H1 (cell line): ENCODE measurements around the gene MORC2. TPM values are rescaled to one million over a fixed set of nuclear protein-coding genes. Genes with fewer than 3 reads are reported as not detected.

Source experiments
- CTCF ChIA-PET: fragments of 300-600 bp; sonication (Branson Sonifier 250); formaldehyde crosslinking; loops from one replicate; lab custom pipeline; 2021; ENCODE audit not compliant: partially characterized antibody; lab: Charles Lee
- POLR2A ChIA-PET: fragments of 300-600 bp; sonication (Branson Sonifier 250); formaldehyde crosslinking; loops from one replicate; lab custom pipeline; 2021; ENCODE audit warnings: inconsistent platforms; ENCODE audit not compliant: partially characterized antibody; lab: Charles Lee
- DNase-seq, 2 experiments: peaks; one replicate each; pipeline versions ENCODE4 v3.0.0 to v3.0.0-alpha.2; 2010 to 2022; ENCODE audit warnings: low spot score in 2 of 2, low read depth in 1 of 2, mixed read lengths in 1 of 2
- FAIRE-seq: peaks from 2 replicates; lab custom pipeline; 2011; peaks lifted over from hg19 to GRCh38; lab: Jason Lieb, UNC
- H2AFZ ChIP-seq: 2 replicates; pipeline ENCODE4 v1.8.1; 2012; ENCODE audit warnings: low read length, inconsistent platforms
- H2AK5ac ChIP-seq: 2 replicates; pipeline ENCODE4 v1.6.1; 2013; ENCODE audit warnings: low read depth, low read length
- H2BK120ac ChIP-seq: replicated peaks from 2 replicates; pipeline ENCODE3; 2013; ENCODE audit warnings: low read depth, low read length, inconsistent platforms
- H2BK12ac ChIP-seq: 2 replicates; pipeline ENCODE4 v1.6.1; 2013; ENCODE audit warnings: low read depth, low read length
- H2BK15ac ChIP-seq: 2 replicates; pipeline ENCODE4 v1.6.1; 2013; ENCODE audit warnings: low read length
- H2BK20ac ChIP-seq: 2 replicates; pipeline ENCODE4 v1.6.1; 2013; ENCODE audit warnings: low read length
- H2BK5ac ChIP-seq: 2 replicates; pipeline ENCODE4 v1.6.1; 2013; ENCODE audit warnings: low read depth, low read length
- H3K14ac ChIP-seq: 2 replicates; pipeline ENCODE4 v1.6.1; 2013; ENCODE audit warnings: inconsistent platforms; ENCODE audit not compliant: insufficient read length
- H3K18ac ChIP-seq: 2 replicates; pipeline ENCODE4 v1.6.1; 2013; ENCODE audit warnings: low read length; ENCODE audit errors: extremely low read depth
- H3K23ac ChIP-seq: 2 replicates; pipeline ENCODE4 v1.6.1; 2013; ENCODE audit warnings: inconsistent platforms; ENCODE audit not compliant: insufficient read length
- H3K23me2 ChIP-seq: 2 replicates; pipeline ENCODE4 v1.6.1; 2013; ENCODE audit warnings: low read depth, low read length
- H3K27ac ChIP-seq: 2 replicates; pipeline ENCODE4 v1.6.1; 2011; ENCODE audit warnings: low read depth, low read length, inconsistent platforms
- H3K27me3 ChIP-seq, 4 experiments: replicated peaks in 1 of 4; 1 replicate in 1 of 4; 2 replicates in 3 of 4; pipeline versions ENCODE4 v1.6.1 to v1.8.1; 2011 to 2013; ENCODE audit warnings: low read length in 3 of 4, mild to moderate bottlenecking in 3 of 4, inconsistent platforms in 2 of 4, mixed read lengths in 2 of 4, moderate library complexity in 1 of 4; ENCODE audit not compliant: control insufficient read depth in 3 of 4, insufficient read depth in 3 of 4; ENCODE audit errors: extremely low read depth in 1 of 4
- H3K36me3 ChIP-seq, 4 experiments: 2 replicates each; pipeline versions ENCODE4 v1.6.1 to v1.8.1; 2011 to 2013; ENCODE audit warnings: mild to moderate bottlenecking in 4 of 4, low read length in 3 of 4, moderate library complexity in 2 of 4, control low read depth in 1 of 4, inconsistent platforms in 1 of 4; ENCODE audit not compliant: insufficient read depth in 4 of 4, control insufficient read depth in 2 of 4
- H3K4ac ChIP-seq: replicated peaks from 2 replicates; pipeline ENCODE3; 2013; ENCODE audit warnings: low read length, low read depth, mixed read lengths, inconsistent platforms; ENCODE audit not compliant: insufficient read length
- H3K4me1 ChIP-seq, 4 experiments: replicated peaks in 1 of 4; 1 replicate in 1 of 4; 2 replicates in 3 of 4; pipeline versions ENCODE4 v1.6.1 to v1.8.1; 2011 to 2013; ENCODE audit warnings: low read length in 3 of 4, inconsistent platforms in 2 of 4, mixed read lengths in 1 of 4; ENCODE audit not compliant: insufficient read depth in 4 of 4, control insufficient read depth in 3 of 4
- H3K4me2 ChIP-seq, 2 experiments: 2 replicates each; pipeline versions ENCODE4 v1.6.1 to v1.8.1; 2011 to 2013; ENCODE audit warnings: low read depth in 2 of 2, low read length in 2 of 2, control low read depth in 1 of 2, inconsistent platforms in 1 of 2, mild to moderate bottlenecking in 1 of 2; ENCODE audit not compliant: insufficient read depth in 1 of 2
- H3K4me3 ChIP-seq, 4 experiments: fragments of 200-600, 300-600 bp in 1 of 4; sonication (generic), shearing (Covaris generic), sonication (Bioruptor Twin) in 1 of 4; 2 replicates each; pipeline versions ENCODE4 v1.5.1 to v1.8.1; 2011 to 2016; ENCODE audit warnings: low read length in 4 of 4, low read depth in 3 of 4, control low read depth in 2 of 4, inconsistent platforms in 2 of 4, mild to moderate bottlenecking in 2 of 4, mixed read lengths in 1 of 4, moderate library complexity in 1 of 4; ENCODE audit not compliant: insufficient read depth in 2 of 4; ENCODE audit errors: extremely low read depth in 1 of 4
- H3K56ac ChIP-seq: replicated peaks from 2 replicates; pipeline ENCODE3; 2013; ENCODE audit warnings: low read depth, mild to moderate bottlenecking, mixed read lengths, low read length, inconsistent platforms; ENCODE audit not compliant: insufficient read length
- H3K79me1 ChIP-seq: 2 replicates; pipeline ENCODE4 v1.6.1; 2013; ENCODE audit warnings: low read depth, low read length, control low read depth
- H3K79me2 ChIP-seq, 2 experiments: 2 replicates each; pipeline versions ENCODE4 v1.6.1 to v1.8.1; 2012 to 2013; ENCODE audit warnings: low read length in 2 of 2, mild to moderate bottlenecking in 2 of 2, inconsistent platforms in 1 of 2; ENCODE audit not compliant: insufficient read depth in 2 of 2, control insufficient read depth in 1 of 2
- H3K9ac ChIP-seq, 4 experiments: replicated peaks in 1 of 4; 1 replicate in 1 of 4; 2 replicates in 3 of 4; pipeline versions ENCODE4 v1.6.1 to v1.8.1; 2011 to 2013; ENCODE audit warnings: low read depth in 3 of 4, low read length in 3 of 4, control low read depth in 2 of 4, mild to moderate bottlenecking in 2 of 4, moderate library complexity in 2 of 4, inconsistent platforms in 1 of 4; ENCODE audit errors: extremely low read depth in 1 of 4
- H3K9me3 ChIP-seq, 2 experiments: 2 replicates each; pipeline versions ENCODE4 v1.6.1 to v1.8.1; 2012 to 2013; ENCODE audit warnings: mild to moderate bottlenecking in 2 of 2, moderate library complexity in 2 of 2, control low read depth in 1 of 2, inconsistent platforms in 1 of 2, low read depth in 1 of 2, low read length in 1 of 2, mixed read lengths in 1 of 2; ENCODE audit not compliant: insufficient read depth in 2 of 2
- H4K20me1 ChIP-seq, 2 experiments: replicated peaks in 1 of 2; 2 replicates each; pipeline versions ENCODE3 to v1.8.1; 2011 to 2013; ENCODE audit warnings: inconsistent platforms in 2 of 2, low read length in 2 of 2, mild to moderate bottlenecking in 1 of 2; ENCODE audit not compliant: insufficient read depth in 2 of 2, control insufficient read depth in 1 of 2
- H4K5ac ChIP-seq: 2 replicates; pipeline ENCODE4 v1.6.1; 2013; ENCODE audit warnings: low read length, low read depth, mixed read lengths, inconsistent platforms; ENCODE audit not compliant: insufficient read length
- H4K8ac ChIP-seq: 2 replicates; pipeline ENCODE4 v1.8.0; 2013; ENCODE audit warnings: mild to moderate bottlenecking, moderate library complexity, low read length, inconsistent platforms; ENCODE audit not compliant: insufficient read depth; ENCODE audit errors: extremely low read depth
- H4K91ac ChIP-seq: replicated peaks from 2 replicates; pipeline ENCODE3; 2013; ENCODE audit warnings: low read length, mixed read lengths, inconsistent platforms; ENCODE audit not compliant: insufficient read length
- KDM1A ChIP-seq: fragments of 200-600, 300-600 bp; sonication (generic); IDR thresholded peaks from 2 replicates; pipeline ENCODE4 v1.7.1; 2016; ENCODE audit warnings: mild to moderate bottlenecking, low read length, borderline replicate concordance
- RNF2 ChIP-seq: fragments of 200-900, 300-1000 bp; sonication (generic); IDR thresholded peaks from 2 replicates; pipeline ENCODE4 v1.7.1; 2016; ENCODE audit warnings: borderline replicate concordance, low read depth, mild to moderate bottlenecking, antibody characterized with exemption, low read length; ENCODE audit not compliant: poor library complexity, severe bottlenecking; ENCODE audit errors: missing control alignments
- WGBS, 2 experiments: shearing (Covaris generic) in 1 of 2; methylation state at CpG; one replicate each; pipeline versions ENCODE4 v1.1.6 to v1.1.7; 2013 to 2015; ENCODE audit warnings: low lambda C conversion rate in 2 of 2, mixed read lengths in 2 of 2, inconsistent platforms in 1 of 2, low coverage in 1 of 2, missing lambda C conversion rate in 1 of 2; ENCODE audit not compliant: insufficient replicate concordance in 2 of 2, insufficient coverage in 1 of 2, insufficient read length in 1 of 2; ENCODE audit errors: extremely low coverage in 1 of 2, missing lambda C conversion rate in 1 of 2; 5-methylcytosine and 5-hydroxymethylcytosine counted together
- polyA plus RNA-seq, 7 experiments: library from polyadenylated mRNA; depleted of rRNA in 3 of 7; stranded (reverse) in 5 of 7; unstranded in 2 of 7; fragments of >200 nt in 5 of 7; fragments of 200-250 nt in 2 of 7; gene quantifications; 1 replicate in 5 of 7; 2 replicates in 1 of 7; 4 replicates in 1 of 7; pipeline versions ENCODE4 v1.2.1 to v1.2.3, GENCODE V29; 2011 to 2013; ENCODE audit warnings: missing spikeins in 2 of 7, mixed read lengths in 2 of 7
- total RNA-seq: library from RNA; stranded (reverse); fragmentation: NEBNext Ultra II Directional; extraction: Animal tissue kit (Norgen Biotek cat#: 25700); gene quantifications from 2 replicates; pipeline ENCODE4 v1.2.1, GENCODE V29; 2021

MORC2 gene
- total and polyA plus RNA-seq, 2 of the 8 experiments (the other 6 are each of a cell fraction or from before 2014, with no cell fraction given) = 15.4 to 68.0 TPM

GRCh38 chr22:30877662-30878515, 90.7 kb downstream of the MORC2 start:
- no peak overlapping the region for H2BK120ac ChIP-seq
- no peaks in the 10 kb centered on the region for H3K79me1 ChIP-seq
- H2BK5ac ChIP-seq = no peak overlapping the region
- FAIRE-seq = no peak
- no peak overlapping the region for H3K18ac ChIP-seq
- no peak overlapping the region for H3K56ac ChIP-seq
- 91% methylated on average over 15 of the region's 15 CpGs; no CpG with 5 or more reads in 1 of the 2 experiments for WGBS, 2 experiments
- H4K8ac ChIP-seq = peak overlapping the region; percentile 71
- H3K4ac ChIP-seq = no peak overlapping the region
- no peaks in the 10 kb centered on the region for H3K36me3 ChIP-seq
- no peak overlapping the region for H3K4me3 ChIP-seq
- H3K9ac ChIP-seq = no peak overlapping the region
- H3K23ac ChIP-seq = no peak overlapping the region
- no peak overlapping the region for H2BK12ac ChIP-seq
- H3K4me2 ChIP-seq = no peak overlapping the region
- no peak overlapping the region for H2BK15ac ChIP-seq
- no peak overlapping the region for H2BK20ac ChIP-seq
- POLR2A ChIA-PET = interaction anchor here (0.6 kb wide), 1 partner anchor 223 kb away, joined by 3 read pairs; no protein-coding TSS in a partner anchor
- no peak for TF ChIP-seq RNF2
- TF ChIP-seq KDM1A = no peak
- TF ChIP-seq, all 59 proteins: peak for 0
- Histone ChIP-seq H4K91ac (no peak overlapping the region), H3K14ac (no peak overlapping the region), H3K27me3 (no peaks in the 10 kb centered on the region), H3K79me2 (no peaks in the 10 kb centered on the region), H4K5ac (no peak overlapping the region), H3K9me3 (no peaks in the 10 kb centered on the region), H2AFZ (no peak overlapping the region), H3K23me2 (no peaks in the 10 kb centered on the region), H4K20me1 (peaks cover 0 to 1% of the 10 kb centered on the region in 2 experiments), H3K4me1 (peaks cover 0 to 7% (median 3%) of the 10 kb centered on the region in 4 experiments; a peak in 4 of 7 replicates), H2AK5ac (no peak overlapping the region), H3K27ac (no peak overlapping the region)
- no peak for DNase-seq
- CTCF ChIA-PET = interaction anchor here (1.0 to 10.8 kb wide), 4 partner anchors 12 to 114 kb away, joined by 3 to 73 read pairs (median 4); no protein-coding TSS in a partner anchor
